GM12873 (cell line): ENCODE results near the gene CDH23.

Experiments used
- TF ChIP-seq, protein P1 (sequence below): IDR thresholded peaks from 2 replicates; pipeline ENCODE4 v1.5.1; 2012; ENCODE audit warnings: low read depth, mild to moderate bottlenecking, moderate library complexity, low read length, control low read depth; ENCODE audit not compliant: insufficient read depth; ENCODE audit errors: missing control alignments

The CDH23 gene

DNA sequence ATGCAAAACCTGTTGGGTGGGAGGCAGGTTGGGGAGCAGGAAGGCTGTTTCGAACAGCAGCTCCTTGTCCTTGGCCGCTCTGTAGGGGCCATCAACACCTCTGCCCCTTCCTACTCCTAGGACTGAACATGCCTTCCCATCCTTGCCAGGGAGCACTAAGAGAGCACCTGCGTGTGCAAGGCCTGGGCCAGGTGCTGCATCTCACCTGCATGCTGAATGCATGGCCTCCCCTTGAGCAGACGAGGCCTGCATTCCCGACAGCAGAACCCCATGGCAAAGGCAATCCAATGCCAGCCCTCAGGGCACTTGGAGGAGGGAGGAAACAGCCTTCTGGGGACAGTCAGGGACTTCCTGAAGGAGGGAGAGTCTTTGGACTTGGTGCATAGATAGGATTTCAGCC, 365.6 kb downstream of the CDH23 start:
- TF ChIP-seq, protein P1, sequence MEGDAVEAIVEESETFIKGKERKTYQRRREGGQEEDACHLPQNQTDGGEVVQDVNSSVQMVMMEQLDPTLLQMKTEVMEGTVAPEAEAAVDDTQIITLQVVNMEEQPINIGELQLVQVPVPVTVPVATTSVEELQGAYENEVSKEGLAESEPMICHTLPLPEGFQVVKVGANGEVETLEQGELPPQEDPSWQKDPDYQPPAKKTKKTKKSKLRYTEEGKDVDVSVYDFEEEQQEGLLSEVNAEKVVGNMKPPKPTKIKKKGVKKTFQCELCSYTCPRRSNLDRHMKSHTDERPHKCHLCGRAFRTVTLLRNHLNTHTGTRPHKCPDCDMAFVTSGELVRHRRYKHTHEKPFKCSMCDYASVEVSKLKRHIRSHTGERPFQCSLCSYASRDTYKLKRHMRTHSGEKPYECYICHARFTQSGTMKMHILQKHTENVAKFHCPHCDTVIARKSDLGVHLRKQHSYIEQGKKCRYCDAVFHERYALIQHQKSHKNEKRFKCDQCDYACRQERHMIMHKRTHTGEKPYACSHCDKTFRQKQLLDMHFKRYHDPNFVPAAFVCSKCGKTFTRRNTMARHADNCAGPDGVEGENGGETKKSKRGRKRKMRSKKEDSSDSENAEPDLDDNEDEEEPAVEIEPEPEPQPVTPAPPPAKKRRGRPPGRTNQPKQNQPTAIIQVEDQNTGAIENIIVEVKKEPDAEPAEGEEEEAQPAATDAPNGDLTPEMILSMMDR: no peak

DNA sequence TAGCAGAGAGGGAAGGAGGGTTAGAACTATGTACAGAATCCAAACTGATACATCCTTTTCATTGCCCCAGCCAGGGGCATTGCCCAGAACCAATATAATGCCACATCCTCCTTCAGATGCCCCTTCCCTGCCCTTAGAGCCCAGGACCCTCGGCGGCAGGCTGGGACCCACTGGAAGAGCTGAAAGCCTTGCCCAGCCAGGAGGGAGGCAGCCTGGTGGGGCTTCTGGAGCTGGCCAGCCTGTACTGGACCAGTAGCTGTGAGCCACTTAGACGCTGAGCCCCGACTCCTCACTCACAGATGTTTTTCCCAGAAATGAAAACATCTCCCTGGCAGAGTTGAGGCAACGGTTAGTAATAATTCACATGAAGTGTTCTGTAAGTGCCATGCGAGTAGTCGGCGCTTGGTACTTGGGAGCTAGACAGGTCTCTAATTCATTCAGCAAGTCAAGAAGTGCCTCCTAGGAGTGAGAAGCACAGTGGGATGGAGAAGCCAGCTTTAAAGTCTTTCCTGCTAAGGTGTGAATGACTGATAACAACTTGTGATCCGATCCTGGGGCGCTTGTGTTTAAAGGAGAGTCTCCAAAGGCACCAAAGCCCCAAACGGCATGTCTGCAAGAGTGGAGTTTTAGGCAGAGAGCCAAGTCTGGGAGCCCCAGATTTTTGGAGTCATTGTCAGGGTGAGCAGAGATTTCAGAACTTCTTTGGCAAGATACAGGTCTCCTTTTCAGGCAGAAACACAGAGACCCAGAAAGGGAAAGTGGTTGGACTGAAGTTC, 366.8 kb downstream of the CDH23 start:
- TF ChIP-seq, protein P1: no peak

DNA sequence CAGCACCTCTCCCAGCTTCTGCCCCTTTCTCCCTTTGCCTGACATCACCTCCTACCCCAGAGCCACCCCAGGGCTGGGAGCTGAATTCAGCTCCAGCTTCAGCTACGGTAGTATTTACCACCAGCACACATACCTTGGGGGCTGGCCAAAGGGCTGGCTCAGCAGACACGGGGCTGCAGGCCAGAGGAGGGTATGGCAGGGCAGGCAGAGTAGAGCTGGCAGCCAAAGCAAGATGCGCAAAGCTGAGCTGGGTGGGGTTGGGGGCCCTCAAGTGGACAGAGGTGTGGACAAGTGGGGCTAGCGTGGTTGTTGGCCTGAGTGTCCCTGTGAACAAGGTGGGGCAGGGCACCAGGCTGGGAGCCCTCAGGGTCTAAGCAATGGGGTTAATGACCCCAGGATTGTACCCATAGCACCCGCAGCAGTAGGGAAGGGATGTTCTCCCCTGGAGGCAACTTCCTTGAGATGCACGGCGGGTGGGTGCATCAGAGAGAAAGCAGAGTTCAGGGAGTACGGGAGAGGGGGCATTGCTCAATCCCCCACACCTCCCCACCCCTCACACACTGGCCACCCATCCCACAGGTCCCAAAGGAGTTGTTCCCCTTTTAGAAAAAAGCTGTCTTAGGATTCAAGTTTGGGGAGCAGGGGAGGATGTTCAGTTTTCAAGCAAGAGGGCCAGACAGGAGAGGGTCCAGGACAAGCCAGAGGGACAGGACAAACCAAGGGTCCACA, 368.6 kb downstream of the CDH23 start:
- TF ChIP-seq, protein P1: no peak

DNA sequence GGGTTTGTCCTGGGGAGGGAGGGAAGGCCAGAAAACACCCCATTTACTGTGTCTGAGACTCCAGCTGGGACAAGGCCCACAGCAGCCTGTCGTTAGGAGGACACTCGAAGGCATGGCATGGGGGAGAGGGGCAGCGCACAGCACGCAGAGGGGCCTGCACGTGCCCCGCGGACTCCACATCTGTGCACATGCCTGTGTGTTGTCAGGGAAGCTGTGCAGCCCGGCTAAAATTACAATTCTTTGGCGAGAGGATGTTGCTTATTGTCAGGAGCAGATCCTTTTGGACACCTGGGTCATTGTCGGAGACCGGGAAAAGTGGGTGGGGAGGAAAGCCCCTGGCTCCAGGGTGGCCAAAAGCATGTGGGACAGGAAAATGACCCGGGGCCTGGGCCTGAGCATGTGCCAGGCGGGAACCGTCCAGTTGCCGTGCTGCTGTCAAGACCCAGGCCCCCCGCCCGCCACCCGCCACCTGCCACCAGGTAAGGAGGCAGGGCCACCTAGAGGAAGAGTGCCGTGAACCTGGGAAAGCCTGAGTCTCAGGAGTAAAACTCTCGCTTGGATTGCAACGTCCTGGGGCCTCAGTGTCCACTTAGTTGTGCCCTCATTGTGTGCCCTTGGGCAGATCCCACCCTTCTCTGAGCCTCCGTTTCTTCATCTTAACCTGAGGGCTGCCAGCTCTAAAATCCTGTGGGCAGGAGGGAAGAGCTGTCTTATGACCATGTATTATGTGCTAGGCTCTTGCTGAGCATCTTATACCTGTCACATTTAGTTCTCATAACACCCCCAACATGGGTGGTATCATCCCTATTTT, 369.4 kb downstream of the CDH23 start:
- TF ChIP-seq, protein P1: no peak

DNA sequence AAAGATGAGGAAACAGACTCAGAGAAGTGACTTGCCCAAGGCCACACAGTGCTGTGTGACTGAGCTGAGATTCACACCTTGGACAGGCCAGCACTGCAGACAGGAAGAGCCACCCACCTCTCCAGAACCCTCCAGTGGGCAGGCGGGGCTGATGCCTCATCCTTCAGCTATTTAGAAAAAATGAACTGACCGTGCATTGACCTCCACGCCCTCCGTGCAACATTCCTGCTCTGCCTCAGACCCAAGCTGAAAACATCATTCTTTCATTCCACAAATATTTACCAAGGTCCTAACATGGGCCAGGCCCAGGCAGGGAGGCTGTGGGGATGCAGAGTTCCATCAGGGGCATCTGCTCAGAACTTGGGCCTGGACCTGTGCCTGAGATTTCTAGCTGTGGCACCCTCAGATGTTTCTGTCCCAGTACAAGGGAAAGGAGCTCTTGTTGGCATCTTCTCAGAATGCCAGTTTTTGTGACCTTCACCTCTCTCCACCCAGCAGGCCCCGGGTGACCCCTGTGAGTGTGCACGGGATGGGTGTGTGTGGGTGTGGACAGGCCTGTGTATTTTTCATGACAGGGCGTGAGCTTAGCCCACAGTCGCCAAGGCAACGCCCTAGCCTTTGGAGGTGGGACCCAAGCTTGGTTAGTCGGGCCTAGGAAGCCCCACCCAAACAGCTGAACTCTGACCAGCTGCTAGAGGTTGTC, 370.1 kb downstream of the CDH23 start:
- TF ChIP-seq, protein P1: no peak

DNA sequence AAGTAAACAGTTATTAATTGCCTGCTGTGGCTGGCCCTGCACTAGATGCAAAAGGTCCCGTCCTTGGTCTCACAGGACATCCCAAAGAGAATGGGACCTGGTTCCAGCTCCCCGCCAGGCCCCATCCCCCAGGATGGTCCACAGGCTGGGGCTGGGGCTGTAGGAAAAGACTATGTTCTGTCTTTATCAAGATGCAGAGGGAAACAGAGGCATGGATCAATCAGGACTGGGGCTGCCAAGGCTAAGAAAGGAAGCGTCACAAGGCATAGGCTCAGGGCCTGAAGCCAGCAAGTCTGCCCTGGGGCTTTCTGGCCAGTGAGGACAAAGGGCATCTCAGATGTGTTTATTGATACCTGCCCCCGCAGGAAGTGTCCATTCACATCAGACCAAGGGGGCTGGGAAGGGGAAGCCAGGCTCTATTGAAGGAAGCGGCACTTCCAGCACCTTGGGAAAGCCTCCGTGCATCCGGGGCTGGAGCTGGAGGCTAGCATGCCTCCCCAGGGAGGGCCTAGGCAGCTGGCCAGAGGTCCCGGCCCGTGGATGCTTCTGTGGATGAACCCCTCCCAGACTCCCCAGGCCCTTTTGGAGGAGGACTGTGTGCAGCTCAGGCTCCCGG, 370.8 kb downstream of the CDH23 start:
- TF ChIP-seq, protein P1: no peak
